A549 (cell line): ENCODE measurements around the gene ZSWIM5. TPM values are rescaled to one million over a fixed set of nuclear protein-coding genes. Genes with fewer than 3 reads are reported as not detected.

Experiments used
- ATAC-seq, 2 experiments: fragments of 200-7000 bp in 1 of 2; fragments of >200 bp in 1 of 2; cut with Nextera tagmentation in 1 of 2; cut with Tn5 transposase in 1 of 2; 3 replicates each; pipeline versions ENCODE4 v1.8.0 to v1.9.1; 2018 to 2020; ENCODE audit warnings: mild to moderate bottlenecking in 1 of 2, moderate library complexity in 1 of 2
- CTCF ChIA-PET: fragments of 300-600 bp; sonication (Branson Sonifier 250); formaldehyde crosslinking; extraction: SDS; loops from one replicate; lab custom pipeline; 2021; ENCODE audit warnings: antibody characterized with exemption, inconsistent platforms; lab: Yijun Ruan, JAX
- POLR2A ChIA-PET: fragments of 350-600 bp; formaldehyde crosslinking; extraction: SDS; loops from one replicate; lab custom pipeline; 2021; ENCODE audit warnings: antibody characterized with exemption, inconsistent platforms; lab: Yijun Ruan, JAX
- DNase-seq, 2 experiments: peaks; one replicate each; pipeline versions ENCODE4 v3.0.0 to v3.0.0-alpha.2; 2011 to 2016; ENCODE audit warnings: low read depth in 1 of 2, low spot score in 1 of 2
- FAIRE-seq: peaks from 2 replicates; lab custom pipeline; 2011; peaks lifted over from hg19 to GRCh38; lab: Jason Lieb, UNC
- H3K27ac ChIP-seq, 2 experiments: fragments of >200 bp; sonication (Bioruptor Twin); formaldehyde crosslinking; 3 replicates each; pipeline ENCODE4 v1.5.1; 2016 to 2017
- H3K4me1 ChIP-seq: fragments of >200 bp; sonication (Bioruptor Twin); formaldehyde crosslinking; 3 replicates; pipeline ENCODE4 v1.6.1; 2016
- H3K4me2 ChIP-seq: fragments of >200 bp; sonication (Bioruptor Twin); formaldehyde crosslinking; 3 replicates; pipeline ENCODE4 v1.6.1; 2016
- H3K4me3 ChIP-seq: fragments of >200 bp; sonication (Bioruptor Twin); formaldehyde crosslinking; 3 replicates; pipeline ENCODE4 v1.5.1; 2016
- H3K9me3 ChIP-seq: fragments of >200 bp; sonication (Bioruptor Twin); formaldehyde crosslinking; 3 replicates; pipeline ENCODE4 v1.6.1; 2016
- BHLHE40 ChIP-seq: IDR thresholded peaks from 2 replicates; pipeline ENCODE4 v1.6.1; 2012; ENCODE audit warnings: low read depth, low read length, inconsistent platforms
- CBX2 ChIP-seq: fragments of 200-600 bp; sonication (generic); IDR thresholded peaks from 2 replicates; pipeline ENCODE4 v1.6.1; 2016; ENCODE audit warnings: low read depth, mild to moderate bottlenecking, borderline replicate concordance
- CEBPB ChIP-seq, 2 experiments: fragments of >200 bp in 1 of 2; sonication (Bioruptor Twin) in 1 of 2; formaldehyde crosslinking in 1 of 2; IDR thresholded peaks; 2 replicates each; pipeline ENCODE4 v1.6.1; 2012 to 2016
- CHD2 ChIP-seq: fragments of 150-350 bp; IDR thresholded peaks from 2 replicates; pipeline ENCODE4 v1.6.1; 2014; ENCODE audit warnings: low read length; ENCODE audit not compliant: partially characterized antibody
- CHD4 ChIP-seq: fragments of 200-600 bp; sonication (generic); IDR thresholded peaks from 2 replicates; pipeline ENCODE4 v1.6.1; 2016; ENCODE audit warnings: antibody characterized with exemption, mild to moderate bottlenecking, borderline replicate concordance
- EHMT2 ChIP-seq: fragments of 200-600 bp; sonication (generic); IDR thresholded peaks from 2 replicates; pipeline ENCODE4 v1.6.1; 2016; ENCODE audit warnings: antibody characterized with exemption, low read depth, mild to moderate bottlenecking, moderate library complexity
- ESRRA ChIP-seq: fragments of 150-350 bp; IDR thresholded peaks from 2 replicates; pipeline ENCODE4 v1.6.1; 2014; ENCODE audit warnings: mild to moderate bottlenecking, low read length, borderline replicate concordance
- FOSL2 ChIP-seq, 2 experiments: fragments of 450-650 bp in 1 of 2; fragments of >200 bp in 1 of 2; sonication (Bioruptor Twin) in 1 of 2; formaldehyde crosslinking; IDR thresholded peaks; 2 replicates each; pipeline versions ENCODE4 v1.5.0 to v1.6.1; 2016 to 2020; ENCODE audit warnings: mild to moderate bottlenecking in 1 of 2, moderate library complexity in 1 of 2
- GATA3 ChIP-seq: IDR thresholded peaks from 2 replicates; pipeline ENCODE4 v1.6.1; 2012; ENCODE audit warnings: borderline replicate concordance
- HEYL ChIP-seq: fragments of 250-450 bp; sonication (Bioruptor Pico); IDR thresholded peaks from 2 replicates; pipeline ENCODE4 v1.8.0; 2021; ENCODE audit warnings: mild to moderate bottlenecking, moderate library complexity
- JUNB ChIP-seq: fragments of >200 bp; sonication (Bioruptor Twin); formaldehyde crosslinking; IDR thresholded peaks from 2 replicates; pipeline ENCODE4 v1.6.1; 2016
- KDM1A ChIP-seq: fragments of 200-600 bp; sonication (generic); IDR thresholded peaks from 2 replicates; pipeline ENCODE4 v1.6.1; 2016; ENCODE audit warnings: low read depth, mild to moderate bottlenecking
- KDM5A ChIP-seq: fragments of 200-600 bp; sonication (generic); IDR thresholded peaks from 2 replicates; pipeline ENCODE4 v1.6.1; 2016; ENCODE audit warnings: antibody characterized with exemption, mild to moderate bottlenecking
- MAFK ChIP-seq: fragments of 450-650 bp; IDR thresholded peaks from 2 replicates; pipeline ENCODE4 v1.6.1; 2014; ENCODE audit not compliant: partially characterized antibody
- PHF8 ChIP-seq: fragments of 200-600 bp; sonication (generic); IDR thresholded peaks from 2 replicates; pipeline ENCODE4 v1.6.1; 2016; ENCODE audit warnings: low read depth, mild to moderate bottlenecking, antibody characterized with exemption, moderate library complexity, borderline replicate concordance
- POLR2A ChIP-seq: IDR thresholded peaks from 2 replicates; pipeline ENCODE4 v1.6.1; 2012; ENCODE audit warnings: mild to moderate bottlenecking, low read length
- POLR2AphosphoS2 ChIP-seq: conservative IDR thresholded peaks from 2 replicates; pipeline ENCODE4 v1.6.1; 2012; ENCODE audit warnings: low read length, improper control_type of control experiment, inconsistent platforms
- RAD21 ChIP-seq, 2 experiments: fragments of >200 bp in 1 of 2; sonication (Bioruptor Twin) in 1 of 2; formaldehyde crosslinking in 1 of 2; IDR thresholded peaks in 1 of 2; conservative IDR thresholded peaks in 1 of 2; 2 replicates in 1 of 2; 3 replicates in 1 of 2; pipeline ENCODE4 v1.6.1; 2012 to 2018; ENCODE audit warnings: inconsistent platforms in 1 of 2
- RCOR1 ChIP-seq: fragments of 150-350 bp; IDR thresholded peaks from 2 replicates; pipeline ENCODE4 v1.6.1; 2014; ENCODE audit warnings: antibody characterized with exemption, low read length, low read depth
- RFX5 ChIP-seq: fragments of 450-650 bp; IDR thresholded peaks from 2 replicates; pipeline ENCODE4 v1.7.1; 2014; ENCODE audit warnings: antibody characterized with exemption, mild to moderate bottlenecking, moderate library complexity
- SMC3 ChIP-seq: fragments of >200 bp; sonication (Bioruptor Twin); formaldehyde crosslinking; IDR thresholded peaks from 3 replicates; pipeline ENCODE4 v1.6.1; 2018; ENCODE audit warnings: inconsistent platforms
- SREBF2 ChIP-seq: fragments of 450-650 bp; IDR thresholded peaks from 2 replicates; pipeline ENCODE4 v1.6.1; 2014; ENCODE audit warnings: mild to moderate bottlenecking, moderate library complexity
- TFCP2L1 ChIP-seq: fragments of 250-450 bp; sonication (Bioruptor Pico); IDR thresholded peaks from 2 replicates; pipeline ENCODE4 v1.5.0; 2021; ENCODE audit warnings: mild to moderate bottlenecking
- TP53 ChIP-seq: fragments of 250-450 bp; sonication (Bioruptor Pico); IDR thresholded peaks from 2 replicates; pipeline ENCODE4 v1.5.0; 2021; ENCODE audit warnings: mild to moderate bottlenecking, moderate library complexity
- ZFP36 ChIP-seq: fragments of 450-650 bp; IDR thresholded peaks from 2 replicates; pipeline ENCODE4 v1.6.1; 2014; ENCODE audit warnings: borderline replicate concordance; ENCODE audit not compliant: partially characterized antibody
- ZNF302 ChIP-seq: fragments of 250-450 bp; sonication (Bioruptor Pico); IDR thresholded peaks from 2 replicates; pipeline ENCODE4 v1.9.0; 2021; ENCODE audit warnings: inconsistent platforms, mild to moderate bottlenecking, moderate library complexity
- WGBS: methylation state at CpG from one replicate; pipeline ENCODE4 v1.1.6; 2017; ENCODE audit errors: missing lambda C conversion rate; 5-methylcytosine and 5-hydroxymethylcytosine counted together
- polyA plus RNA-seq, 4 experiments: library from polyadenylated mRNA; depleted of rRNA in 3 of 4; stranded (reverse); fragments of >200 nt; fragmentation: RNase III in 1 of 4; extraction: RNeasy Plus Mini Kit Qiagen cat#74134 plus additional on column Dnase treatment in 1 of 4; gene quantifications; 2 replicates in 3 of 4; 3 replicates in 1 of 4; pipeline ENCODE4 v1.2.3, GENCODE V29; 2011 to 2017
- TF ChIP-seq, protein P1 (sequence below): fragments of >200 bp; sonication (Bioruptor Twin); formaldehyde crosslinking; IDR thresholded peaks from 3 replicates; pipeline ENCODE4 v1.5.1; 2016
- TF ChIP-seq, protein P2 (sequence below): fragments of >200 bp; sonication (Bioruptor Twin); formaldehyde crosslinking; IDR thresholded peaks from 3 replicates; pipeline ENCODE4 v1.6.1; 2016
- TF ChIP-seq, protein P3 (sequence below): fragments of >200 bp; sonication (Bioruptor Twin); formaldehyde crosslinking; IDR thresholded peaks from 2 replicates; pipeline ENCODE4 v1.6.1; 2016
- TF ChIP-seq, protein P4 (sequence below): fragments of 250-450 bp; sonication (Bioruptor Pico); IDR thresholded peaks from 2 replicates; pipeline ENCODE4 v1.5.0; 2021; ENCODE audit warnings: mild to moderate bottlenecking, moderate library complexity, borderline replicate concordance

The ZSWIM5 gene
- polyA plus RNA-seq, 2 of the 4 experiments (the other 2 are of a cell fraction) = 0.52 to 1.3 TPM

GRCh38 chr1:45146833-45147232, 59.6 kb downstream of the ZSWIM5 start:
- no peaks in the 10 kb centered on the region for H3K4me1 ChIP-seq
- CTCF ChIA-PET = no interaction called here
- H3K4me3 ChIP-seq = no peak overlapping the region
- H3K4me2 ChIP-seq = no peak overlapping the region
- WGBS = 82% methylated on average over 2 of the region's 2 CpGs
- TF ChIP-seq CHD4 (no peak), ZNF302 (CRISPR knock-in tag) (no peak), CEBPB (IDR thresholded peaks at IDR 0.05) (no peak), SMC3 (no peak), RCOR1 (no peak), POLR2A (no peak), TP53 (CRISPR knock-in tag) (no peak), ESRRA (no peak), CBX2 (no peak), EHMT2 (no peak), RAD21 (conservative IDR thresholded peaks at IDR 0.05 in 1 of 2, IDR thresholded peaks at IDR 0.05 in 1 of 2) (no peak), FOSL2 (IDR thresholded peaks at IDR 0.05) (no peak), FOSL2 (CRISPR knock-in tag; IDR thresholded peaks at IDR 0.05) (no peak), MAFK (no peak), TFCP2L1 (CRISPR knock-in tag) (no peak), POLR2AphosphoS2 (no peak), ZFP36 (no peak), KDM5A (no peak)
- TF ChIP-seq, protein P1, sequence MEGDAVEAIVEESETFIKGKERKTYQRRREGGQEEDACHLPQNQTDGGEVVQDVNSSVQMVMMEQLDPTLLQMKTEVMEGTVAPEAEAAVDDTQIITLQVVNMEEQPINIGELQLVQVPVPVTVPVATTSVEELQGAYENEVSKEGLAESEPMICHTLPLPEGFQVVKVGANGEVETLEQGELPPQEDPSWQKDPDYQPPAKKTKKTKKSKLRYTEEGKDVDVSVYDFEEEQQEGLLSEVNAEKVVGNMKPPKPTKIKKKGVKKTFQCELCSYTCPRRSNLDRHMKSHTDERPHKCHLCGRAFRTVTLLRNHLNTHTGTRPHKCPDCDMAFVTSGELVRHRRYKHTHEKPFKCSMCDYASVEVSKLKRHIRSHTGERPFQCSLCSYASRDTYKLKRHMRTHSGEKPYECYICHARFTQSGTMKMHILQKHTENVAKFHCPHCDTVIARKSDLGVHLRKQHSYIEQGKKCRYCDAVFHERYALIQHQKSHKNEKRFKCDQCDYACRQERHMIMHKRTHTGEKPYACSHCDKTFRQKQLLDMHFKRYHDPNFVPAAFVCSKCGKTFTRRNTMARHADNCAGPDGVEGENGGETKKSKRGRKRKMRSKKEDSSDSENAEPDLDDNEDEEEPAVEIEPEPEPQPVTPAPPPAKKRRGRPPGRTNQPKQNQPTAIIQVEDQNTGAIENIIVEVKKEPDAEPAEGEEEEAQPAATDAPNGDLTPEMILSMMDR = no peak
- TF ChIP-seq, protein P2, sequence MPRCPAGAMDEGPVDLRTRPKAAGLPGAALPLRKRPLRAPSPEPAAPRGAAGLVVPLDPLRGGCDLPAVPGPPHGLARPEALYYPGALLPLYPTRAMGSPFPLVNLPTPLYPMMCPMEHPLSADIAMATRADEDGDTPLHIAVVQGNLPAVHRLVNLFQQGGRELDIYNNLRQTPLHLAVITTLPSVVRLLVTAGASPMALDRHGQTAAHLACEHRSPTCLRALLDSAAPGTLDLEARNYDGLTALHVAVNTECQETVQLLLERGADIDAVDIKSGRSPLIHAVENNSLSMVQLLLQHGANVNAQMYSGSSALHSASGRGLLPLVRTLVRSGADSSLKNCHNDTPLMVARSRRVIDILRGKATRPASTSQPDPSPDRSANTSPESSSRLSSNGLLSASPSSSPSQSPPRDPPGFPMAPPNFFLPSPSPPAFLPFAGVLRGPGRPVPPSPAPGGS = no peak
- TF ChIP-seq, protein P3, sequence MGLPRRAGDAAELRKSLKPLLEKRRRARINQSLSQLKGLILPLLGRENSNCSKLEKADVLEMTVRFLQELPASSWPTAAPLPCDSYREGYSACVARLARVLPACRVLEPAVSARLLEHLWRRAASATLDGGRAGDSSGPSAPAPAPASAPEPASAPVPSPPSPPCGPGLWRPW = no peak
- DNase-seq = no peak
- ATAC-seq = no peak
- H3K27ac ChIP-seq = no peak overlapping the region
- POLR2A ChIA-PET = no interaction called here
- FAIRE-seq = no peak
- H3K9me3 ChIP-seq = no peaks in the 10 kb centered on the region

DNA sequence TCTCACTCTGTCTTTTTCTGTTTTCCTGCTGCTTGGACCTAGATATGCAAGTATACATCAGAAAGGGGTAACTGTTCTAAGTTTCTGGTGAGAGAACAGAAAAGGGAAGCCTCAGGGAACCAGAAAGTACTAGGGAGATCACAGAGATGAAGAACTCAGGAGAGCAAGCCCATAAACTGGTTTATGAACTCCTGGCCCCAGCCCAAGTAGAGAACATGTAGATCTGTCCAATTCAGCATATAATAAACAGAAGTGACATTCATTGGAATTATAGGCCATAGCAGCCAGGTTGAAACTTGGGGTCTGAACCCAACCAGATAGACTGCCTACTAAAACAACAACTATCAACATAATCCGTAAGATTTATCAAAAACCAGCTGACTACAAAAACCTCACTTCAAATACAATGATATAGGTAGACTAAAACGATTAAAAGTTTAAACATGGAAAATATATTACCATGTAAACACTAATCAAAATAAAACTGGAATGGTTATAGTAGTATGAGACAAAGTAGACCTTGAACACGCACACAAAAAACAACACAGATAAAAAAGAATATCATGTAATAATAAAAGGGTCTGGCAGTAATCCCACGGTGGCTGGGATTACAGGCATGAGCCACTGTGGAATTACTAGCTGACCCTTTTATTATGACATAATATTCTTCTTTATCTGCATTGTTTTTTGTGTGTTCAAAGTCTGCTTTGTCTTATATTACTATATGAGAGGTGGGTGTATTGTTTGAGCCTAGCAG, 65.0 kb downstream of the ZSWIM5 start:
- no peak overlapping the region for H3K4me2 ChIP-seq
- H3K4me1 ChIP-seq = no peaks in the 10 kb centered on the region
- ATAC-seq = no peak
- no peak overlapping the region for H3K4me3 ChIP-seq
- POLR2A ChIA-PET = no interaction called here
- FAIRE-seq = no peak
- H3K27ac ChIP-seq = no peak overlapping the region
- no peak for DNase-seq
- CTCF ChIA-PET = no interaction called here
- WGBS = 50% methylated on average over 4 of the region's 4 CpGs
- TF ChIP-seq RCOR1 = no peak
- no peak for TF ChIP-seq CBX2
- TF ChIP-seq GATA3 = no peak
- no peak for TF ChIP-seq POLR2A
- no peak for TF ChIP-seq KDM5A
- no peak for TF ChIP-seq CHD2
- TF ChIP-seq BHLHE40 = no peak
- no peak for TF ChIP-seq CHD4
- no peak for TF ChIP-seq HEYL (CRISPR knock-in tag)
- TF ChIP-seq RFX5 = no peak
- TF ChIP-seq, protein P4, sequence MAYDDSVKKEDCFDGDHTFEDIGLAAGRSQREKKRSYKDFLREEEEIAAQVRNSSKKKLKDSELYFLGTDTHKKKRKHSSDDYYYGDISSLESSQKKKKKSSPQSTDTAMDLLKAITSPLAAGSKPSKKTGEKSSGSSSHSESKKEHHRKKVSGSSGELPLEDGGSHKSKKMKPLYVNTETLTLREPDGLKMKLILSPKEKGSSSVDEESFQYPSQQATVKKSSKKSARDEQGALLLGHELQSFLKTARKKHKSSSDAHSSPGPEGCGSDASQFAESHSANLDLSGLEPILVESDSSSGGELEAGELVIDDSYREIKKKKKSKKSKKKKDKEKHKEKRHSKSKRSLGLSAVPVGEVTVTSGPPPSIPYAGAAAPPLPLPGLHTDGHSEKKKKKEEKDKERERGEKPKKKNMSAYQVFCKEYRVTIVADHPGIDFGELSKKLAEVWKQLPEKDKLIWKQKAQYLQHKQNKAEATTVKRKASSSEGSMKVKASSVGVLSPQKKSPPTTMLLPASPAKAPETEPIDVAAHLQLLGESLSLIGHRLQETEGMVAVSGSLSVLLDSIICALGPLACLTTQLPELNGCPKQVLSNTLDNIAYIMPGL (CRISPR knock-in tag) = no peak
- TF ChIP-seq JUNB = no peak
- TF ChIP-seq SREBF2 = no peak
- no peak for TF ChIP-seq KDM1A
- TF ChIP-seq PHF8 = no peak
- TF ChIP-seq CEBPB (IDR thresholded peaks at IDR 0.05) = no peak
- TF ChIP-seq MAFK = no peak
- no peaks in the 10 kb centered on the region for H3K9me3 ChIP-seq
